ENCODE measurements around the gene SLFN5.
A peak's percentile ranks its signal among the peaks of the same experiment; 100 is the strongest.
"Not testable (repeated sequence)": the region's sequence is repeated elsewhere in the genome, so short reads cannot be mapped to it uniquely, and the experiment has no call there.

The SLFN5 gene

GRCh38 chr17:35242805-35243560, at the start of gene SLFN5:
Gene SLFN5, plus strand, starts transcription at chr17:35243072. Its CDS starts 15,619 bp downstream, at chr17:35258691.
- peak; percentile 83 for DNase-seq (ENCODE audit: low read depth, low spot score)

- DNase-seq (ENCODE audit: low read depth, low spot score) = not testable (repeated sequence)
These were observed 48.9 kb upstream of the SLFN5 start, which contains the start of gene SLC35G3 for GRCh38 chr17:35194001-35194400. Gene SLC35G3, minus strand, starts transcription at chr17:35194393. Its CDS starts 86 bp downstream, at chr17:35194307.

GRCh38 chr17:35195062-35195461, 47.8 kb upstream of the SLFN5 start:
- not testable (repeated sequence) for DNase-seq (ENCODE audit: low read depth, low spot score)

GRCh38 chr17:35202582-35202981, 40.3 kb upstream of the SLFN5 start:
- DNase-seq (ENCODE audit: low read depth, low spot score) = not testable (repeated sequence)

- no peak for DNase-seq (ENCODE audit: low read depth, low spot score)
These were observed 32.1 kb upstream of the SLFN5 start for GRCh38 chr17:35210741-35211140.

- no peak for DNase-seq (ENCODE audit: low read depth, low spot score)
These were observed 30.2 kb upstream of the SLFN5 start for GRCh38 chr17:35212668-35213067.

GRCh38 chr17:35213412-35213940, 29.4 kb upstream of the SLFN5 start:
- DNase-seq (ENCODE audit: low read depth, low spot score) = no peak

- no peak for DNase-seq (ENCODE audit: low read depth, low spot score)
These were observed 28.7 kb upstream of the SLFN5 start for GRCh38 chr17:35214192-35214591.

- no peak for DNase-seq (ENCODE audit: low read depth, low spot score)
These were observed 28.1 kb upstream of the SLFN5 start for GRCh38 chr17:35214631-35215273.

- no peak for DNase-seq (ENCODE audit: low read depth, low spot score)
These were observed 25.8 kb upstream of the SLFN5 start for GRCh38 chr17:35217107-35217506.

- DNase-seq (ENCODE audit: low read depth, low spot score) = no peak
These were observed 24.0 kb upstream of the SLFN5 start for GRCh38 chr17:35218915-35219314.

- DNase-seq (ENCODE audit: low read depth, low spot score) = no peak
These were observed 20.4 kb upstream of the SLFN5 start for GRCh38 chr17:35222452-35222851.

GRCh38 chr17:35224436-35224835, 18.4 kb upstream of the SLFN5 start:
- DNase-seq (ENCODE audit: low read depth, low spot score) = no peak

- no peak for DNase-seq (ENCODE audit: low read depth, low spot score)
These were observed 15.3 kb upstream of the SLFN5 start for GRCh38 chr17:35227546-35227945.

- DNase-seq (ENCODE audit: low read depth, low spot score) = no peak
These were observed 13.2 kb upstream of the SLFN5 start for GRCh38 chr17:35229638-35230037.

- DNase-seq (ENCODE audit: low read depth, low spot score) = not testable (repeated sequence)
These were observed 8.6 kb upstream of the SLFN5 start for GRCh38 chr17:35234315-35234714.

GRCh38 chr17:35235289-35235688, 7.6 kb upstream of the SLFN5 start:
- DNase-seq (ENCODE audit: low read depth, low spot score) = no peak

GRCh38 chr17:35235917-35236316, 7.0 kb upstream of the SLFN5 start:
- no peak for DNase-seq (ENCODE audit: low read depth, low spot score)

GRCh38 chr17:35236821-35237220, 6.1 kb upstream of the SLFN5 start:
- DNase-seq (ENCODE audit: low read depth, low spot score) = no peak

GRCh38 chr17:35238821-35239220, 4.1 kb upstream of the SLFN5 start:
- DNase-seq (ENCODE audit: low read depth, low spot score) = no peak

GRCh38 chr17:35239823-35240222, 3.0 kb upstream of the SLFN5 start:
- DNase-seq (ENCODE audit: low read depth, low spot score) = no peak

GRCh38 chr17:35240861-35241260, 2.0 kb upstream of the SLFN5 start:
- DNase-seq (ENCODE audit: low read depth, low spot score) = no peak

- DNase-seq (ENCODE audit: low read depth, low spot score) = no peak
These were observed 1.4 kb upstream of the SLFN5 start for GRCh38 chr17:35241520-35241919.
